ENCODE results near the gene LAMA3. TPM values are rescaled to one million over a fixed set of nuclear protein-coding genes. Genes with fewer than 3 reads are reported as not detected.
A peak's percentile ranks its signal among the peaks of the same experiment; 100 is the strongest.

LAMA3 gene
- total RNA-seq, 1 donor from 2014 or later, result 1.9 TPM

- no peak overlapping the region for H3K27ac Mint-ChIP-seq (ENCODE audit: unreplicated experiment)
- no peaks in the 10 kb centered on the region for H3K36me3 Mint-ChIP-seq (ENCODE audit: low read depth)
- no peaks in the 10 kb centered on the region for H3K9me3 Mint-ChIP-seq (ENCODE audit: low read depth)
- TF ChIP-seq CTCF (IDR thresholded peaks at IDR 0.05), result no peak
- H3K4me1 Mint-ChIP-seq (ENCODE audit: low read depth), result peaks cover 19% of the 10 kb centered on the region
- H3K27me3 Mint-ChIP-seq (ENCODE audit: low read depth), result peaks cover 3% of the 10 kb centered on the region
- H3K4me3 Mint-ChIP-seq (ENCODE audit: unreplicated experiment), result no peak overlapping the region
- no peak for DNase-seq (ENCODE audit: low spot score)
Observed at GRCh38 chr18:23888881-23889280, 199.6 kb downstream of the LAMA3 start.

- Mint-ChIP-seq H3K36me3 (ENCODE audit: low read depth) (no peaks in the 10 kb centered on the region), H3K27ac (ENCODE audit: unreplicated experiment) (no peak overlapping the region), H3K4me1 (ENCODE audit: low read depth) (peaks cover 10% of the 10 kb centered on the region), H3K4me3 (ENCODE audit: unreplicated experiment) (no peak overlapping the region), H3K27me3 (ENCODE audit: low read depth) (peaks cover 3% of the 10 kb centered on the region), H3K9me3 (ENCODE audit: low read depth) (no peaks in the 10 kb centered on the region)
- no peak for DNase-seq (ENCODE audit: low spot score)
- no peak for TF ChIP-seq CTCF (IDR thresholded peaks at IDR 0.05)
Observed at GRCh38 chr18:23889907-23890306, 200.7 kb downstream of the LAMA3 start.

- no peaks in the 10 kb centered on the region for H3K9me3 Mint-ChIP-seq (ENCODE audit: low read depth)
- H3K4me1 Mint-ChIP-seq (ENCODE audit: low read depth), result peaks cover 8% of the 10 kb centered on the region
- no peak for TF ChIP-seq CTCF (IDR thresholded peaks at IDR 0.05)
- no peaks in the 10 kb centered on the region for H3K36me3 Mint-ChIP-seq (ENCODE audit: low read depth)
- H3K27ac Mint-ChIP-seq (ENCODE audit: unreplicated experiment), result peak overlapping the region; percentile 9
- H3K27me3 Mint-ChIP-seq (ENCODE audit: low read depth), result peaks cover 3% of the 10 kb centered on the region
- DNase-seq (ENCODE audit: low spot score), result no peak
- no peak overlapping the region for H3K4me3 Mint-ChIP-seq (ENCODE audit: unreplicated experiment)
Observed at GRCh38 chr18:23890589-23890988, 201.3 kb downstream of the LAMA3 start.

- Mint-ChIP-seq H3K36me3 (ENCODE audit: low read depth) (peaks cover 1% of the 10 kb centered on the region), H3K4me1 (ENCODE audit: low read depth) (peaks cover 8% of the 10 kb centered on the region), H3K27me3 (ENCODE audit: low read depth) (peaks cover 10% of the 10 kb centered on the region), H3K4me3 (ENCODE audit: unreplicated experiment) (no peak overlapping the region), H3K9me3 (ENCODE audit: low read depth) (no peaks in the 10 kb centered on the region), H3K27ac (ENCODE audit: unreplicated experiment) (no peak overlapping the region)
- TF ChIP-seq CTCF (IDR thresholded peaks at IDR 0.05), result no peak
- DNase-seq (ENCODE audit: low spot score), result no peak
Observed at GRCh38 chr18:23893653-23894052, 204.4 kb downstream of the LAMA3 start.

GRCh38 chr18:23894661-23895175, 205.5 kb downstream of the LAMA3 start:
- H3K4me3 Mint-ChIP-seq (ENCODE audit: unreplicated experiment), result no peak overlapping the region
- H3K36me3 Mint-ChIP-seq (ENCODE audit: low read depth), result peaks cover 3% of the 10 kb centered on the region
- no peak overlapping the region for H3K27ac Mint-ChIP-seq (ENCODE audit: unreplicated experiment)
- H3K9me3 Mint-ChIP-seq (ENCODE audit: low read depth), result no peaks in the 10 kb centered on the region
- no peak for DNase-seq (ENCODE audit: low spot score)
- no peak for TF ChIP-seq CTCF (IDR thresholded peaks at IDR 0.05)
- H3K27me3 Mint-ChIP-seq (ENCODE audit: low read depth), result peaks cover 12% of the 10 kb centered on the region
- peaks cover 8% of the 10 kb centered on the region for H3K4me1 Mint-ChIP-seq (ENCODE audit: low read depth)

Measured in chondrocyte (in vitro differentiated cells).